ENCODE measurements around the gene LRRC75A. TPM values are rescaled to one million over a fixed set of nuclear protein-coding genes. Genes with fewer than 3 reads are reported as not detected.
A peak's percentile ranks its signal among the peaks of the same experiment; 100 is the strongest.

The LRRC75A gene
- total RNA-seq, 3 donors from 2014 or later, result 37.1 to 85.7 (median 52.6) TPM

GRCh38 chr17:16521070-16521727 lies 29.2 kb upstream of the LRRC75A start:
- Histone ChIP-seq H3K4me1 (ENCODE audit: low read depth) (peaks cover 5% of the 10 kb centered on the region), H3K9me3 (no peaks in the 10 kb centered on the region), H3K4me3 (no peak overlapping the region), H3K36me3 (ENCODE audit: low read depth) (no peaks in the 10 kb centered on the region)
- peak in 2 of 3 donors; percentile 64 to 76 for DNase-seq
- intact Hi-C loops (cut with DNase I, micrococcal nuclease), result loop anchor here (2.0 to 5.0 kb wide), 2 partner anchors 66 to 69 kb away; no protein-coding TSS in a partner anchor
- TF ChIP-seq CTCF (IDR thresholded peaks at IDR 0.05), result peak; percentile 70
- ATAC-seq, result peak; percentile 99

- intact Hi-C loops (cut with DNase I, micrococcal nuclease), result no loop called here
- DNase-seq (no peak), ATAC-seq (no peak)
- TF ChIP-seq CTCF (IDR thresholded peaks at IDR 0.05), result no peak
- no peaks in the 10 kb centered on the region for H3K36me3 ChIP-seq (ENCODE audit: low read depth)
- H3K4me1 ChIP-seq (ENCODE audit: low read depth), result peaks cover 5% of the 10 kb centered on the region
- no peak overlapping the region for H3K4me3 ChIP-seq
- H3K9me3 ChIP-seq, result no peaks in the 10 kb centered on the region
Observed at GRCh38 chr17:16519021-16519420, 27.0 kb upstream of the LRRC75A start.

GRCh38 chr17:16517477-16517876 lies 25.5 kb upstream of the LRRC75A start:
- intact Hi-C loops (cut with DNase I, micrococcal nuclease), result no loop called here
- no peak for ATAC-seq
- no peak for DNase-seq
- peaks cover 5% of the 10 kb centered on the region for H3K4me1 ChIP-seq (ENCODE audit: low read depth)
- no peak overlapping the region for H3K4me3 ChIP-seq
- H3K36me3 ChIP-seq (ENCODE audit: low read depth), result no peaks in the 10 kb centered on the region
- H3K9me3 ChIP-seq, result no peaks in the 10 kb centered on the region
- no peak for TF ChIP-seq CTCF (IDR thresholded peaks at IDR 0.05)

GRCh38 chr17:16516594-16517051 lies 24.6 kb upstream of the LRRC75A start:
- ATAC-seq (no peak), DNase-seq (no peak)
- intact Hi-C loops (cut with DNase I, micrococcal nuclease), result no loop called here
- H3K36me3 ChIP-seq (ENCODE audit: low read depth), result no peaks in the 10 kb centered on the region
- peaks cover 5% of the 10 kb centered on the region for H3K4me1 ChIP-seq (ENCODE audit: low read depth)
- no peak overlapping the region for H3K4me3 ChIP-seq
- no peaks in the 10 kb centered on the region for H3K9me3 ChIP-seq
- no peak for TF ChIP-seq CTCF (IDR thresholded peaks at IDR 0.05)

GRCh38 chr17:16515933-16516332 lies 23.9 kb upstream of the LRRC75A start:
- ATAC-seq (peak; percentile 51), DNase-seq (no peak)
- H3K9me3 ChIP-seq, result no peaks in the 10 kb centered on the region
- intact Hi-C loops (cut with DNase I, micrococcal nuclease), result no loop called here
- H3K4me3 ChIP-seq, result no peak overlapping the region
- no peaks in the 10 kb centered on the region for H3K36me3 ChIP-seq (ENCODE audit: low read depth)
- no peak for TF ChIP-seq CTCF (IDR thresholded peaks at IDR 0.05)
- H3K4me1 ChIP-seq (ENCODE audit: low read depth), result peaks cover under 1% of the 10 kb centered on the region

All from mucosa of descending colon (tissue), 3 donors.